HG03103 (cell line): ENCODE results near the gene ACBD7.

Experiments used
- ATAC-seq: cut with Tn5 transposase; IDR thresholded peaks from one replicate; pipeline ENCODE4 v1.9.1; 2021; ENCODE audit warnings: low read depth; ENCODE audit not compliant: unreplicated experiment

The ACBD7 gene

DNA sequence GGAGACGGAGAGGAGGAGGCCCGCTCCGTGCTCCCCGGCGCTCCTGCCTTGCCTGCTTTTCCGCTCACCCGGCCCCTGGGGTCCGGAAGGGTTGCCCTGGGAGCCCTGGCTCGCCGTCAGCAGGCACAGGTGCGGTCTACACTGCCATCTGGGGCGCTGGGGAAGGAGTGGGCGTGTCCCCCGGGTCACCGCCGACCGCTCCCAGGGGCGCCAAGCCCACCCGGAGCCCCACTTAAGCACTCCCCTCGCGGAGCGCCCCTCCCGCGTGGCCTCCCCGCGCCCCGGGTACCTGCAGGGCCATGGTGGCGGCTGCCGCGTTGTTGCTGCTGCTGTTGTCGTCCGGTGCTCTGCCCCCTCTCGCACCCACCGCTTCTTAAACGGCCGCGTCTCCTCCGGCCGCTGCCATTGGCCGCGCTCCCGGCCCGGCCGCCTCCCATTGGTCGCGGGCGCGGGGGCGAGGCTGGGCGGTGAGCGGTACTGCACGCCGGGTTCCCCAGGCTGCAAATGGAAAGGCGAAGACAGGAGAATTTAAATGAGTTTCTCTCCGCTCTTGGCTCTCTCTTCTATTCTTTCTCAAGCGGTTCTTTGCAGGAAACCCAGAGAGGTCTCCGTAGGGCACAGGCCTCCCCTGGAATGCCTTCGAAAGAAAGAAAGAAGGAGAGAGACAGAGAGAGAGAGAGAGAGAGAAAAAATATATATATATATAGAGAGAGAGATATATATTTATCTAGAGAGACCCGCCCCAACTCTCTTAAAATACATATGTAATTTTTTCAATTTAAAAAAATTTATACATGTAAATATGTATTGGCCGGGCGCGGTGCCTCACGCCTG lies at the start of gene ACBD7:
TSS of gene ACBD7 (minus strand) at position 349 of the 834 bp plus-strand sequence. CDS start at position 301, 48 bp downstream.
- peak; percentile 99 for ATAC-seq

DNA sequence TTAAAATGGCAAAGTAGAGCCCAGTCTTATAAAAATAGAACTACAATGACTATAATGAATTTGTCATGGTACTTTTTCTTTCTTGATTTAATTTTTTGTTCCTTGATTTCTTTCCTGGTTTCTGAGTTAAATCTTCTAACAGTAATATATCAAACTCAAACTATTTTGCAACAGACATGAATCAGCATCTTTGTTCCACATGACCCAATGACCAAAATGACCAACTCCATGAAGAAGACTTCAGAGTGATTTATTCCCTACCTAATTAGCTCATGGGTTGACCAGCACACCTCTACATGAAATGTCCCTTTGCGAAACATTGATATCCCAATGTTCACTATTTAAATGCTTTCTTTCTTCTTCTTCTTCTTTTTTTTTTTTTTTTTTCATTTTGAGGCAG lies 49.1 kb upstream of the ACBD7 start:
- no peak for ATAC-seq

DNA sequence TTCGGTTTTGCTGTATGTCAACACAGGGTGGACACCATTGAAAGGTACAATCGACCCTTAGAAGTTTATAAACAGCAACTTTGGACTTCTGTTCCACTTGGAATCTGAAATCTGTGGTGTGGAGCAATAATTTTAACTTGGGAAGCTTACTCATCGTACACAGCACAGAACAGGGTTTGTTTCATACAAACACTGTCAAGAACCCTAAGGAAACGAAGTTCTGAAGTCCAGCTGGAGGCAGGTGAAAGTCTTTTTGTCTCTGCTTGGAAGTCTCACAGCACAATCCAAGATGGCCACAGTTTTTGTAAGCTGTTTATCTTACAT lies 48.4 kb upstream of the ACBD7 start:
- no peak for ATAC-seq

DNA sequence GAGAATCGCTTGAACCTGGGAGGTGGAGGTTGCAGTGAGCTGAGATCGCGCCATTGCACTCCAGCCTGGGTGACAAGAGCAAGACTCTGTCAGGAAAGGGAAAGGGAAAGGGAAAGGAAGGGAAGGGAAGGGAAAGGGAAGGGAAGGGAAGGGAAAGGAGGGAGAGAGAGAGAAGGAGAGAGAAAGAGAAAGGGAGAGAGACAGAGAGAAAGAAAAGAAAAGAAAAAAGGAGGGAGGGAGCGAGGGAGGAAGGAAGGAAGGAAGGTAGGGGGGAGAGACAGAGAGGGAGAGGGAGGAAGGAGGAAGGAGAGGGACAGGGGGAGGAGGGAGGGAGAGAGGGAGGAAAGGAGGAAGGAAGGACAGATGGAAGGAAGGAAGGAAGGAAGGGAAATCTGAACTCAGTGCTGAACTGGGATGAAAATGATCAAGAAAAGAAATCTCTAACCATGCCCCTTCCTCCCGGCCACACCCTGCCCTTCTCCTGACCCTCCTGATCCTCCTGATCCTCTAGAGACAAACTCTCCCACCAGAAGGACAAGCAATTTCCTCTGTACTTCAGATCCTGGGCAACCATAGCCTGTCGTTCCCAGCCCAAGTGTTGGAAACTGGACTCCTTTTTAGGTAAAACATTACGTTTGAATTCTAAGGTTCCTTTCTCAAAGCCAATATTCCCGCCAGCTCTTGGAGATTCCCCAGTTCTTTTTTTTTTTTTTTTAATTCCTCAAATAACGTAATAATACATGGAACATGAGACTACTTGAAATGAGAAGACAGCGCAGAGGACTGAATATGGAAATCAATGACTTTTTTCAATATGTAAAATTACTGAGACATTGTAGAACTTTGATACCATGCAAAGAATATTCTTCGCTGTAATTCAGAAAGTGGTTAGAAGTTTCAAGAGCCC lies 47.8 kb upstream of the ACBD7 start:
- no peak for ATAC-seq

DNA sequence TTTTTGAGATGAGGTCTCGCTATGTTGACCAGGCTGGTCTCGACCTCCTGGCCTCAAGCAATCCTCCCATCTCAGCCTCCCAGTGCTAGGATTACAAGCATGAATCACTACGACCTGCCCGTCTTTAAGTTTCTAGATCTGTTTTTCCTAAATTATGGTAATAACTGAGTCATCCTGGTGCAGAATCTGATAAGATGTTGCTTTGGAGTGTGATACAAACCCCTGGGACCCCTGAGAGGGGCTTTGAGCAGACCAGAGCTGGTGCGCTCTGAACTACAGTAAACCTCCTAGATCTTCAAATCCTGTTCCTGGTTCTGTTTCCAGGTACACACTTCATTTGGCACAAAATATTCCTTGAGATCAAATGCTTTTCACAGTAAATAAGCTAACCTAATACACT lies 42.8 kb upstream of the ACBD7 start:
- ATAC-seq: no peak

DNA sequence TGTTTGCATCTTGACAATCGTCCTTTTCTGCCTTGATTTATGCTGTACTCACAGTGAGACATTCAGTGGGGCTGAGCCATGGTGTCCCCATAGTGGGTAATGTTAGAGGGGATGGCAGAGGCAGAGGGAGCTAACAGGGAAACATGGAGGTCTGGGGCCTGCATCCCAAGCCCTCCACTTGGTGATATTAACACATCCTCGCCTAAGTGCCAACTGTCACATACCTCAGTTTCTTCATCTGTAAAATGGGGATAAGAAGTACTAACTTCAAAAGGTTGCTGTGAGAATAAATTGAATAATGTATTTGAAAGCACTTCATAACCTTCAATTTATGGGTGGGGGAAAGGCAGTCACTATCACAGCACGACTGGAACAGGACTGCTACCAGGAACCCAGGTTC lies 36.3 kb upstream of the ACBD7 start:
- ATAC-seq: no peak

DNA sequence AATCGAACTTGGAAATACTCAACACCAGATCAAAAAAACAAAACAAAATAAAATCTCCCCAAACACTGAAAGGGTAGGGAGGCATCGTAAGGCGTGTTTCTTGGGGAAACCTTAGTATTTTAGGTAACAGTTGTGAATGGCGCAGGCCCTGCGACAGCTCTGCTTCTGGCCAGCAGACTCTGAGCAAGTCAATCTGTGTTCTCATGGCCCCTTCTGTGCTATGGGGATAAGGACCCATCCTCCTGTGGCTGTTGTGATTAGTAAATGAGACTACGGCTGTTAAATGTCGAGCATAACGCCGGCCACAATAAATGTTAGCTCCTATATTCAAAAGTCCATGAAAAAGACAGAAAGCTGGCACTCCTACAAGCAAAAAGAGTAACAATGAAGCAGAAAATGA lies 35.6 kb upstream of the ACBD7 start:
- no peak for ATAC-seq

DNA sequence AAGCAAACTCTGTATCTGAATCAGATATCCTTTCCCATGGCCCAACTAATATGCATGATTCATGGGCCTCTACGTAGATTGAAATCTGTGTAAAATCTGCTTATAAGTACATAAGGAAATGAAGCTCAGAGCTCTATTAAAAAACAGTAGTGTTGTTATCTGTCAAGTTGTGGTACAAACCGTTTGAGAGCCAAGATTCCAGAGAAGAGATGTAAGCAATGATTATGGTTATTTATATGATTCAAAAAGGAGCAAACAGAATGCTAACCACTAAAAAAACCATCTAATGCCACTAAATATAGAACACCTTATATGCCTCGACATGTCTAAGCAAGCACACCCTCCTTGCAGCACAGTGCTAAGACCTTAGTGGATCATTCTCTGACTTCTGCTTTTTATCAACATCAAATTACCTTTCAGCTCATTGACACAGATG lies 35.2 kb upstream of the ACBD7 start:
- ATAC-seq: no peak

DNA sequence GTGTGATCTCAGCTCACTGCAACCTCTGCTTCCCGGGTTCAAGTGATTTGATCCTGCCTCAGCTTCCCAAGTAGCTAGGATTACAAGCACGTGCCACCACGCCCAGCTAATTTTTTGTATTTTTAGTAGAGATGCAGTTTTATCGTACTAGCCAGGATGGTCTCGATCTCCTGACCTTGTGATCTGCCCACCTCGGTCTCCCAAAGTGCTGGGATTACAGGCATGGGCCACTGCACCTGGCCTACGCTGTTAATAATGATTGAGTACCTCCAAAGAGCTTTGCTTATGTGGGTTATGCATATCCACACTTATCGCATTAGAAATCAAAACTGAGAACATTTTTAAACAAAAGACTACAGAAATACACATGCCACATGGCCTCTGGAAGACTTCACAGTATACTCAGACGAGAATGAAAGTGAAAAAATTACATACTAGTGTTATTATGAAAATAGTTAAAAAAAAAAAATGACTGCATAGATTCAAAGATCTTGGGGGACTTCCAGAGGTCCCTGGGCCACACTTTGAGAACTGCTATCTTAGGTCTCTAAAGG lies 34.0 kb upstream of the ACBD7 start:
- peak; percentile 71 for ATAC-seq

DNA sequence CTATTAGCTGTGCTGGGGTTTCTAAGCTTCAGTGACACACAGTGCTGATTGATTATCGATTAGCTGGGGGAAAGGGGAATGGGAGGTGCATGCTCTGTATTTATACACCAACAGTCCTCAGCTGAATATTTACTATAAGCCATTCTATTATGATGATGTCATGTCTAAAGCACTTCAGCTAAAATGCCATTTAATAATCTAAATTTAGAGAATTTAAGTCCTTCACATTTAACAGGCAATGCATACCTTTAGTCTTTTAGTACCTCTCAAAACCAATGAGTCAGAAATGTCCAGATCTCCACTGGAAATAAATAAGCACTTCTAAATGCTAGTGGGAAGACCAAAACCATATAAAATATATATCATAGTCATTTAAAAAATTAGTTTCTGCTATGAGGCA lies 33.1 kb upstream of the ACBD7 start:
- ATAC-seq: no peak

DNA sequence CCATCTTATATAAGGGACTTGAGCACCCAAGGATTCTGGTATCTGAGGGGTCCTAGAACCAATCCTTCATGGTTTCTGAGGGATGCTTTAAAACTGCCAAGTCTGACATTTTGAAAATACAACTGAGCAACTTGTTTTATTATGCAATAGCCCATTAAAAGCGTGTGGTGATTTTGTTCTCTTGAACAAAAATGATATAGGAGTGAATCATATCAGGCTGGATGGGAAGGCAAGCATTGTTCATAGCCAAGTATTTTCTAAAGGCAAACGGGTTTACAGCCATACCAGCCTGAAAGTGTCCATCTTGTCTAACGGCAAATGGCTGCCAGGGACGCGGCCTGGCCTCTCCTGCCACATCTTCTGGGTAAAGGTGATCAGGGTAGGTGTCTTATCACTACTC lies 31.9 kb upstream of the ACBD7 start:
- ATAC-seq: no peak

DNA sequence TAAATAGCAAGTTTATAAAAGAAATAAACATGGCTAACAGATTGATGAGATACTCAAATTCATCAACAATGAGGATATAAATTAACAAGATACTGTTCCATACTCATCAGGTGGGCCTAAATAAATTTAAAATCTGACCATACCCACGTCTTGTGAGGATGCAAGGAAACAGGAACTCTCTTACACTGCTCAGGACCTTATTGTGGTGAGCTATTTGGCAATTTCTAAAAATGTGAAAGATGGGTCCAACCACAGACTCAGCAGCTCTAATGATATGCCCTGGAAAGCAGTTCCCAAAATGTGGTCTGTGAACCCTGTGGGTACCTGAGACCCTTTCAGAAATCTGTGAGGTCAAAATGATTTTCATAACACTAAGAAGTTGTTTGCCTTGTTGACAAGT lies 30.0 kb upstream of the ACBD7 start:
- ATAC-seq: no peak

DNA sequence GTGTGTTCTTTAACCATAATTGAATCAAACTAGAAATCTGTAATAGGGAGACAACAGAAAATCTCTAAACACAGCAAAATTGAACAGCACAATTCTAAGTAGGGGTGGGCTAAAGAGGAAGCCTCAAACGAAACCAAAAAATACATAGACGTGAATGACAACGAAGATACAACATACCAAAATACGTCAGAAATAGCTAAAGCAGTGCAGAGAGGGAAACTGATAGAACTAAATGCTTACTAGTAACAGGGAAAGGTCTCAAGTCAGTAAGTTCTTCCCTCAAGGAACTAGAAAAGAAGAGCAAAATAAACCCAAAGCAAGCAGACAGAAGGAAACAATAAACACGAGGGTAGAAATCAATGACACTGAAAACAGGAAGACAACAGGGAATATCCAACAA lies 27.6 kb upstream of the ACBD7 start:
- ATAC-seq: no peak

DNA sequence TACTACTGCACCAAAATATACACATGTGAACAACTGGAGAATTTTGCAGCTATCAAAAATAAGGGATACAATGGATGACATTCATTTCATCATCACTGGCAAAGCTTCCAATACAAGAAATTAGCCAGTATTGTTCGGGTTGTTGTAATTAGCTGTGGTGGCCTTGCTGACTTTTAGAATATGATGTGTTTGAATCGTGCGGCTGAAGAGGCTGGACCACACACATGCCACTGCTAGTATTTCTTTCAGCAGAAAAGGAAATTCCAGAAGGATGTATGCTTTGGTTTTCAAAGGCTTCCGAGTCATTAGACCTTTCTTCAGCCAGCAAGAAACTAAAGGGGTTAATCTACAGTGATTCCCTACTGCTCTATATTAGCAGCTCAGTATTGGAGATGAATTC lies 25.2 kb upstream of the ACBD7 start:
- ATAC-seq: no peak

DNA sequence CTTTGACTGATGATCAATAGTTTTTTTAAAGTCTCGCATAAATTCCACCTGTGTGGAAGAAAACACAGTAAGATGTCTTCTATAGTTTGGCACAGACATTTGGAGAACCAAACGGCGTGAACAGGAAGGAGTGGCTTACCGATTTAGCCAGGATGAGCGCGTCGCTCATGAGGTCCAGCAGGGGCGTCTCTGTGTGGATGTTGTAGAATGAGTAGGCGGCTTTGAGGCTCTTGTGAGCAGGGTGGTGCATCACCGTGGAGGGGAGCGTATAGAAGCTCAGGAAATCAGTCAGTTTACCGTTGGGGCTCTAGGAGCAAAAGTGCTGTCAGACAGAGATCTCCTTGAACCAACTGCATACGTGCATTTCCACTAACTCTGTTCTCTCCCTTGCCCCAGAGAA lies 24.1 kb upstream of the ACBD7 start:
- ATAC-seq: no peak

DNA sequence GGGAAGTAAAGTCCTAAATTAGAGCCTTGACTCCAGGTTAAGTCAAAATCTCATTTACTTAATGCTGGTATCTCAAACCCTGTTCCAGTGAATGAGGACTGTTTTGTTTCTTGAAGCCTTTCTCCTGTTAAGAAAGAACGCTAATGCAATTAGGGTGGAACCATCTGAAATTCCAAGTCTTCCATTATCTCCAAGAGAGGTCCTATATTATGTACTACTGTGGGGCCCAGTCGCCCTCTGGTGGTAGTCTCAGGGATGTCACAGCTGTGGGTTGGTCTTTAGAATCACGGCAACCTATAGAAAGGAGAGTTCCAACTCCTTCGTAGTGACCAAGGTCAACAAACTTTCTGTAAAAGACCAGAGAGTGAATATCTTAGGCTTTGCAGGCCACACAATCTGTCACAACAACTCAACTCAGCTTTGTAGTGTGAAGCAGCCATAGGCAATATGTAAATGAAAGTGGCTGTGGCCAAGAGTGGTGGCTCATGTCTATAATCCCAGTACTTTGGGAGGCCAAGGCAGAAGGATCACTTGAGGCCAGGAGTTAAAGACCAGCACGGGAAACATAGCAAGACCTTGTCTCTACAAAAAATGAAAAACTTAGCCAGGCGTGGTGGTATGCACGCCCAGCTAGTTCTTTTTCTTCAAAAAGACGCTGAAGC lies 17.9 kb upstream of the ACBD7 start:
- no peak for ATAC-seq

DNA sequence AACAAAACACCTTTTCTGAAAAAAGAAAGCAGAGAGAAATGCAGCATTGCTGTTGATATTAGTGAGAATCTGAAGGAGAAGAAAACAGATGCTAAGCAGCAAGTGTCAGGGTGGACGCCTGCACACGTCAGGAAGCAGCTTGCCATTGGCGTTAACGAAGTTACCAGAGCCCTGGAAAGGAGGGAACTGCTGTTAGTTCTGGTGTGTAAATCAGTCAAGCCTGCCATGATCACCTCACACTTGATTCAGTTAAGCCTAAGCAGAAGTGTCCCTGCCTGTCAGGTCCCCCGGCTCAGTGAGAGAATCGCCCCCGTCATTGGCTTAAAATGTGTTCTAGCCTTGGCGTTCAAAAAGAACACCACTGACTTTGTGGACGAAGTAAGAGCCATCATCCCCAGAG lies 14.9 kb upstream of the ACBD7 start:
- ATAC-seq: no peak

DNA sequence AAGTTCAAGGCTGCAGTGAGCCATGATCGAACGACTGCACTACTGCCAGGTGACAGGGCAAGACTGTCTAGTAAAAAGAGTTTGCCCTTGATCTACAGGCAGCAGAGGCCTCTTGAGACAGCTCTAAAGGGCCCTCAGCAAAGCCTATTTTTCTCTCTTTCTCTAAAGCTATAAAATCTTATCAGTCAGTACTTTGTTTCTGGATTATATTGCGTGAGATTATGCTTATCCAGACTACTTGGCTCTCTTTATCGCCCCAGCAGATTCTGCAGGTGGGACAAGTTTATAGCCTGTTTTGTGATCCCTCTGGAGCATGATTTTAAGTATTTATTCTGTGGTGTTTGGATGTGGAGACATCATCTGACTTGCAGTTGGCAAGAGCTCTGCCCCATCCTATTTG lies 11.3 kb upstream of the ACBD7 start:
- ATAC-seq: no peak

DNA sequence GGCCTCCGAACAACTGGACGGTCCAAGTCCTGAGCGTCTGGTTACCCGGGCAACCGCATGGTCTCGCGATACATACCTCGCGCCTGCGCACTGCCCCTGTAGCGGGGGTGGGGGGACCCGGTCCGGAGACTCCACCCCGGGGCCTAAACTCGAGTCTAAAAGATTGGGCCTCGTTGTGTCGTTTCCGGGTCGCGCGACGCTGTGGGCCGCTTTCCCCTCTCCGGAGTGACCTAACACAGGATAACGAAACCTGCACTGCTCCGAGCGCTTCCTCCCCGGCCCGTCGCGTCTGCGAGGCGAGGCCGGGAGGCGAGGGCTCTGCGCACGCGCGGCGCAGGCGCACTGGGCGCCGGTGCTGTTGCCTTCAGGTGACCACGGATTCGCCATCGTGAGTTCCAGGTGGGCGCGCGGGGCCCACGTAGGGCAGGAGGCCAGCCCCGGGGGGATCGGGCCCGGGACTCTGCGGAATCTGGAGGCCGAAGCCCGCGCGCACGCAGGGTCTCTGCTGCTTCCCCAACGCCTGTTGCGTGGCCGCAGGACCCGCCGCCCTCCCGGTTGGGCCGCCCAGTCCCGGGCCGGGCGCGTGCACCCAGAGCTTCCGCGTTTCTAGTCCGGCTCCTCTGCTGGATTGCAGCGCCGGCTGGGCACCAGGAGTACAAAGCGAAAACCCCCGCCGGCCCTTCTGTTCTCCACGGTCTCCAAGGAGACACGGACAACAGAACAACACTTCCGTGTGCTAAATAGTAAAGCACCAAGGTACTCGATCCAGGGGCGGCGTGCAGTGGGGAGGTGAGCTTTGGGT lies 8.6 kb upstream of the ACBD7 start, which contains the start of gene RPP38:
TSS of gene RPP38 (plus strand) at position 345 of the 802 bp plus-strand sequence. CDS start 5,960 bp downstream, outside the sequence.
- ATAC-seq: peak; percentile 81

DNA sequence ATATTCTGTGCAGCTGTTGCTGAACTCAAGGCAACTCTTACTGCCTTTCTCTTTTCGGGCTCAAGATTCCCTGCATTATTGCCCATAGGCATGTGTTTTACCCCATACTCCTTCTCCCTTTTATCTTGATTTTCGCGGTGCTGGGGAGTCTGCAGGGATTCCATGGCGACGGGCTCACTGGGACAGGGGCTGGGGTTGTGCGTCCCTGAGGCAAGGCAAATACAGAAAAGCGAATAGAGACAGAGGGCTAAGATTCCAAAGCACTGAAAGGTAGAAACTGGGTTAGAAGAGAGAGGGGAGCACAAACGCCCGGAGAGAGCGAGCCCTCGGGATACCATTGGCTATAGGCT lies 8.1 kb upstream of the ACBD7 start:
- ATAC-seq: peak; percentile 3
